ENCODE results near the gene SUN2.

- TF ChIP-seq CTCF (IDR thresholded peaks at IDR 0.05 in 4 of 5, conservative IDR thresholded peaks at IDR 0.05 in 1 of 5), result no peak
- TF ChIP-seq POLR2A (IDR thresholded peaks at IDR 0.05), result no peak
Observed at GRCh38 chr22:38732251-38732815, 23.5 kb downstream of the SUN2 start.

Measured in gastrocnemius medialis (tissue), 4 donors.